Measurements from ENCODE around the gene TAS2R38.

TAS2R38 gene

DNA sequence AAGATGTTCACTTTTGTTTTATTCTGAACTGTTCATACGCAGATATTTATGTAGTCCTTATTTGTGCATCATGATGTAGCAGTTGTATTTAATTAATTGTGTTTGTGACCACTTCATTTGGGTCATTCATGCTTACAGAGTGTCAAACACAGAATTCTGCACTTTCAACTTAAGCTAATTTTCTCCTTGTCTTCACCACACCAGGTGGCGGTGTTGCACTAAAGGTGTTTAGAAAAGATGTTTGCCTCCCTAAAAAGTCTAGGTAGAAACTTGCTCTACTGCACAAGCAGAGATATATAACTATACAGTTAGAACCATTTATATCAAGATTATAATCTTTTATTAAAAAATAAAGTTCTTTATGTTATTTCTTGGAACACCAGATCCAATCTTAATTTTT, 1.3 kb upstream of the TAS2R38 start:
- Histone ChIP-seq H3K27me3 (ENCODE audit: insufficient read depth, low read depth, severe bottlenecking) (no peaks in the 10 kb centered on the region), H3K9me3 (ENCODE audit: severe bottlenecking) (no peaks in the 10 kb centered on the region), H3K36me3 (no peaks in the 10 kb centered on the region), H3K4me3 (ENCODE audit: low read depth, low read length) (no peak overlapping the region), H3K27ac (no peak overlapping the region)
- TF ChIP-seq, protein P1, sequence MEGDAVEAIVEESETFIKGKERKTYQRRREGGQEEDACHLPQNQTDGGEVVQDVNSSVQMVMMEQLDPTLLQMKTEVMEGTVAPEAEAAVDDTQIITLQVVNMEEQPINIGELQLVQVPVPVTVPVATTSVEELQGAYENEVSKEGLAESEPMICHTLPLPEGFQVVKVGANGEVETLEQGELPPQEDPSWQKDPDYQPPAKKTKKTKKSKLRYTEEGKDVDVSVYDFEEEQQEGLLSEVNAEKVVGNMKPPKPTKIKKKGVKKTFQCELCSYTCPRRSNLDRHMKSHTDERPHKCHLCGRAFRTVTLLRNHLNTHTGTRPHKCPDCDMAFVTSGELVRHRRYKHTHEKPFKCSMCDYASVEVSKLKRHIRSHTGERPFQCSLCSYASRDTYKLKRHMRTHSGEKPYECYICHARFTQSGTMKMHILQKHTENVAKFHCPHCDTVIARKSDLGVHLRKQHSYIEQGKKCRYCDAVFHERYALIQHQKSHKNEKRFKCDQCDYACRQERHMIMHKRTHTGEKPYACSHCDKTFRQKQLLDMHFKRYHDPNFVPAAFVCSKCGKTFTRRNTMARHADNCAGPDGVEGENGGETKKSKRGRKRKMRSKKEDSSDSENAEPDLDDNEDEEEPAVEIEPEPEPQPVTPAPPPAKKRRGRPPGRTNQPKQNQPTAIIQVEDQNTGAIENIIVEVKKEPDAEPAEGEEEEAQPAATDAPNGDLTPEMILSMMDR (IDR thresholded peaks at IDR 0.05; ENCODE audit: low read depth, low read length), result peak; percentile 42; the same call in 1 of the 2 replicates
- DNase-seq, result peak; percentile 36

DNA sequence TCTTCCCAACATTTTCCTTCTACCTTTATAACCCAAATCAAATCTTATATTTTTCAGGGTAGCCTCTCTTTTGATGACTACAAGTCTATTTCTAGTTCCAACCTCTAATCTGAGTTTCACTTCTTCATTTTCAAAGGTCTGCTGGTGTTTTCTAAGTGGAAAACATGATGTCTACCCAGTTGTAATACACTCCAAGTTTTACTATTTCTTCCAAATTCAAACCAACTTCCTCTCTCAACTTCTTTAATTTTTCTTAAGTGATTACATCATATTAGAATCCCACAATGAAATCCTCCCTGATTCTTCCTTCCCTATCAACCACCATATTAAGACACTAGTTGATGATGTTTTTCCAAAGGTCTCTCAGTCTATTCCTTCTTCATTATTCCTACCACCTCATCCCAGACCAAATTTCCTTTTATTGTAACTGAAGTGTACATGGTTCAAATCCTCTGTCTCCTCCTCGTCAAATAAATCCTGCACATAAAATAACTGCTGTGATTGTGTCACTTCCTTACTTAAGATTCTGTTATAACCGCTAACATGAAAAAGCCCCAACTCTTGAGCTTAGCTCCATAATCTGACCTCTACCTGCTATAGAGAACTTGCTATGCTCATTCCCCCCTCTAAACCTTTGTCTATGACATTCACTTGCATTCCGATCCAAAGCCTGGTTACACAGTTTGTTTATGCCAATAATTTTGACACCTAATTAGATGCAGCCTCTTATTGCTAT, 12.7 kb downstream of the TAS2R38 start:
- no peaks in the 10 kb centered on the region for H3K9me3 ChIP-seq (ENCODE audit: severe bottlenecking)
- TF ChIP-seq, protein P1 (IDR thresholded peaks at IDR 0.05; ENCODE audit: low read depth, low read length), result no peak
- no peak overlapping the region for H3K27ac ChIP-seq
- DNase-seq, result no peak
- no peaks in the 10 kb centered on the region for H3K27me3 ChIP-seq (ENCODE audit: insufficient read depth, low read depth, severe bottlenecking)
- H3K4me3 ChIP-seq (ENCODE audit: low read depth, low read length), result no peak overlapping the region
- H3K36me3 ChIP-seq, result no peaks in the 10 kb centered on the region

DNA sequence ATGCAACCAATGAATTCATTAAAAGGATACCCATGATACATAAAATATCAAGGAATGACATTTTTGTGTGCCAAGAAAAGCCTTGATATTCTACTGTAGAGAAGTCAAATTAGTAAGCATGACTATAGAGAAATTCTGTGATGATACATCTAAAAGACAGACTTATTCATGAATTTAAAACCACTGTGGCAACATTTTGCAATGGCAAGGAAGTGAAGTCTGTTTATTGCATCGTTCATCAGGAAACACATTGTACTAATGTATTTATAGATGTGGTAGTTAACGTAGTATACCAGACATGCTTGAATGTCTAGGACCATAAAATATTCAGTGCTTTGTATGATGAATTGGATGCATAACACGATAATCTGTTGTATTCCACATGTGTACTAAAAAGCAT, 17.5 kb downstream of the TAS2R38 start:
- no peaks in the 10 kb centered on the region for H3K9me3 ChIP-seq (ENCODE audit: severe bottlenecking)
- DNase-seq, result no peak
- H3K4me3 ChIP-seq (ENCODE audit: low read depth, low read length), result no peak overlapping the region
- no peaks in the 10 kb centered on the region for H3K36me3 ChIP-seq
- TF ChIP-seq, protein P1 (IDR thresholded peaks at IDR 0.05; ENCODE audit: low read depth, low read length), result no peak
- H3K27ac ChIP-seq, result no peak overlapping the region
- H3K27me3 ChIP-seq (ENCODE audit: insufficient read depth, low read depth, severe bottlenecking), result no peaks in the 10 kb centered on the region

DNA sequence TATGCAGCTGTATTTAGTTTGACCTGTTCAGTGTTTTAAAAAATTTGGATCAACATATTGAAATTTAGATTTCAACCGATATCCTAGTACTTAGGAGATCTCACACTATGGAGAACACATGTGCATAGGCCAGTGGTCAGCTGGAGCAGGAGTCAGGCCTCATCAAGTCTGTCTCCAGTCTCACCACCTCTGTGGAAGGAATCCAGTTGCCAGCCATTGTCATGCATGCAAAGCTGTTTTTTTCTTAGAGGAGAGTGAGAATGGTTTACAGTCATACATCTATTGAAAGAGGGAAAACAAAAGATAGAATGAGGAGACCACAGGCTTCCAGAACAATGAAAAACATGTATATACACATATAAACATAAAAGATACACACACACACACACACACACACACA, 19.2 kb downstream of the TAS2R38 start:
- TF ChIP-seq, protein P1 (IDR thresholded peaks at IDR 0.05; ENCODE audit: low read depth, low read length), result no peak
- Histone ChIP-seq H3K27me3 (ENCODE audit: insufficient read depth, low read depth, severe bottlenecking) (no peaks in the 10 kb centered on the region), H3K27ac (no peak overlapping the region), H3K9me3 (ENCODE audit: severe bottlenecking) (no peaks in the 10 kb centered on the region), H3K4me3 (ENCODE audit: low read depth, low read length) (no peak overlapping the region), H3K36me3 (no peaks in the 10 kb centered on the region)
- no peak for DNase-seq

DNA sequence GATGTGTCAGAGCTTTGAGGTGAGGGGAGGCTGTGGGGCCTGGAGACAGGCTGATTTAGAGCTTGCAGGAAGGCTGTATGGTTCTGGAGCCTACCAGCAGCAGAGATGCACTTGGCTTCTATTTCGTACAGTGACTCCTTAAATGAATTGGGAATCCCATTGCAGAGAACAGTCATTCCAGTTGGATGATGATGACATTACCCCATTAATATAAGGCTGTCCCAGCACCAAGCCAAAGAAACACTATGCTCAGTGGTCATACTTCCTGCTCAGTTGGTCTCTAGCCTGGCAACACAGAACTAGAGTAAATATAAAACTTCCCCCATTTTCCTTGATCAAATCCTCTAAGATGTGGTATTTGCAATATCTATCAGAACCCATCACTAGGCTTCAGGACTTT, 21.1 kb downstream of the TAS2R38 start:
- TF ChIP-seq, protein P1 (IDR thresholded peaks at IDR 0.05; ENCODE audit: low read depth, low read length), result no peak
- Histone ChIP-seq H3K36me3 (no peaks in the 10 kb centered on the region), H3K4me3 (ENCODE audit: low read depth, low read length) (no peak overlapping the region), H3K27me3 (ENCODE audit: insufficient read depth, low read depth, severe bottlenecking) (no peaks in the 10 kb centered on the region), H3K27ac (no peak overlapping the region), H3K9me3 (ENCODE audit: severe bottlenecking) (no peaks in the 10 kb centered on the region)
- no peak for DNase-seq

DNA sequence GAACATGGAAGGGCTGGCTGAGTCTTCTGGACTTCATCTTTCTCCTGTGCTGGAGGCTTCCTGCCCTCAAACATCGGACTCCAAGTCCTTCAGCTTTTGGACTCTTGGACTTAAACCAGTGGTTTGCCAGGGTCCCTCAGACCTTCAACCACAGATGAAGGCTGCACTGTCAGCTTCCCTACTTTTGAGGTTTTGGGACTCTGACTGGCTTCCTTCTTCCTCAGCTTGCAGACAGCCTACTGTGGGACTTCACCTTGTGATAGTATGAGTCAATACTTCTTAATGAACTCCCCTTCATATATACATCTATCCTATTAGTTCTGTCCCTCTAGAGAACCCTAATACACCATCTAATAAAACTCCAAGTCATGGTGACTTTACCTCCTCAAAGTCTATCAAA, 22.8 kb downstream of the TAS2R38 start:
- H3K9me3 ChIP-seq (ENCODE audit: severe bottlenecking), result no peaks in the 10 kb centered on the region
- TF ChIP-seq, protein P1 (IDR thresholded peaks at IDR 0.05; ENCODE audit: low read depth, low read length), result no peak
- no peak overlapping the region for H3K27ac ChIP-seq
- H3K27me3 ChIP-seq (ENCODE audit: insufficient read depth, low read depth, severe bottlenecking), result no peaks in the 10 kb centered on the region
- no peak for DNase-seq
- no peaks in the 10 kb centered on the region for H3K36me3 ChIP-seq
- H3K4me3 ChIP-seq (ENCODE audit: low read depth, low read length), result no peak overlapping the region

Data from WERI-Rb-1 (cell line).